ENCODE results near the gene WWC2. TPM values are rescaled to one million over a fixed set of nuclear protein-coding genes. Genes with fewer than 3 reads are reported as not detected.

The WWC2 gene
- total RNA-seq, 4 donors from 2014 or later: 24.3 to 50.7 (median 41.8) TPM

GRCh38 chr4:183342541-183343533 lies 243.8 kb downstream of the WWC2 start:
- TF ChIP-seq CTCF (IDR thresholded peaks at IDR 0.05; ENCODE audit: low read depth): no peak

GRCh38 chr4:183343730-183344129 lies 244.7 kb downstream of the WWC2 start:
- no peak for TF ChIP-seq CTCF (IDR thresholded peaks at IDR 0.05; ENCODE audit: low read depth)

GRCh38 chr4:183344523-183345255 lies 245.6 kb downstream of the WWC2 start:
- no peak for TF ChIP-seq CTCF (IDR thresholded peaks at IDR 0.05; ENCODE audit: low read depth)

GRCh38 chr4:183345261-183345660 lies 246.2 kb downstream of the WWC2 start:
- no peak for TF ChIP-seq CTCF (IDR thresholded peaks at IDR 0.05; ENCODE audit: low read depth)

GRCh38 chr4:183347146-183347545 lies 248.1 kb downstream of the WWC2 start:
- no peak for TF ChIP-seq CTCF (IDR thresholded peaks at IDR 0.05; ENCODE audit: low read depth)

GRCh38 chr4:183347566-183347965 lies 248.5 kb downstream of the WWC2 start:
- no peak for TF ChIP-seq CTCF (IDR thresholded peaks at IDR 0.05; ENCODE audit: low read depth)

GRCh38 chr4:183348136-183348535 lies 249.1 kb downstream of the WWC2 start:
- TF ChIP-seq CTCF (IDR thresholded peaks at IDR 0.05; ENCODE audit: low read depth): no peak

All from subcutaneous adipose tissue (tissue), 4 donors.